Upper lobe of left lung (tissue), 4 donors: ENCODE results near the gene FRMD3.

ENCODE experiments used
- POLR2AphosphoS5 ChIP-seq, 2 donors: sonication (generic); formaldehyde crosslinking; IDR thresholded peaks; one replicate each; pipeline ENCODE4 v1.5.1; 2017; ENCODE audit warnings: antibody characterized with exemption in 2 of 2
- TF ChIP-seq, protein P1 (sequence below), 6 experiments: fragments of 450-650 bp in 4 of 6; fragments of 200-600 bp in 2 of 6; sonication (generic) in 2 of 6; IDR thresholded peaks; one replicate each; pipeline ENCODE4 v1.5.1; 2016 to 2019; ENCODE audit warnings: antibody characterized with exemption in 6 of 6

DNA sequence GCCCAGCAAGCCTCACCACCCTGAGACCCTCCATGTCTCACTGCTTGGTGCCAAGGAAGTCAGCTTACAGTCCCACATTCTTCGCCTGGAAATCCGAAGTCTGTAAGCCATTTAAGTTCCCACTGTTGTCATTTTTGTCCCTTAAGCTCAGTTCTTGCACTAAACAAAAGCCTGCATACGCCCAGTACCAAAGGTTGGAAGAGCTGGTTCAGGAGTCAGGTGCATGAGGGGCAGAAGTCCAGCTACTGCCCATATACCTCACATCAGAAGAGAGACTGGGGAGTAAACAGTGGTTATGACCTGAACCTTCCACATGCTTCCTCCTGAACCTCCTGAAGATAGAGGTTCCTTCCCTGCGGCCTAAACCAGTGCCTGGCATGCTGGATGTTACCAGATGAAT lies 146.0 kb downstream of the FRMD3 start:
- TF ChIP-seq, protein P1, sequence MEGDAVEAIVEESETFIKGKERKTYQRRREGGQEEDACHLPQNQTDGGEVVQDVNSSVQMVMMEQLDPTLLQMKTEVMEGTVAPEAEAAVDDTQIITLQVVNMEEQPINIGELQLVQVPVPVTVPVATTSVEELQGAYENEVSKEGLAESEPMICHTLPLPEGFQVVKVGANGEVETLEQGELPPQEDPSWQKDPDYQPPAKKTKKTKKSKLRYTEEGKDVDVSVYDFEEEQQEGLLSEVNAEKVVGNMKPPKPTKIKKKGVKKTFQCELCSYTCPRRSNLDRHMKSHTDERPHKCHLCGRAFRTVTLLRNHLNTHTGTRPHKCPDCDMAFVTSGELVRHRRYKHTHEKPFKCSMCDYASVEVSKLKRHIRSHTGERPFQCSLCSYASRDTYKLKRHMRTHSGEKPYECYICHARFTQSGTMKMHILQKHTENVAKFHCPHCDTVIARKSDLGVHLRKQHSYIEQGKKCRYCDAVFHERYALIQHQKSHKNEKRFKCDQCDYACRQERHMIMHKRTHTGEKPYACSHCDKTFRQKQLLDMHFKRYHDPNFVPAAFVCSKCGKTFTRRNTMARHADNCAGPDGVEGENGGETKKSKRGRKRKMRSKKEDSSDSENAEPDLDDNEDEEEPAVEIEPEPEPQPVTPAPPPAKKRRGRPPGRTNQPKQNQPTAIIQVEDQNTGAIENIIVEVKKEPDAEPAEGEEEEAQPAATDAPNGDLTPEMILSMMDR (IDR thresholded peaks at IDR 0.05): no peak
- no peak for TF ChIP-seq POLR2AphosphoS5 (IDR thresholded peaks at IDR 0.05)
